Measurements from ENCODE around the gene PAK1.

PAK1 gene

GRCh38 chr11:77413850-77414460, 59.9 kb downstream of the PAK1 start:
- Mint-ChIP-seq H3K4me1 (peaks cover 43% of the 10 kb centered on the region), H3K9me3 (no peaks in the 10 kb centered on the region), H3K4me3 (no peak overlapping the region), H3K27me3 (ENCODE audit: low read depth, poor library complexity) (peaks cover 6% of the 10 kb centered on the region), H3K36me3 (ENCODE audit: low read depth) (no peaks in the 10 kb centered on the region), H3K27ac (no peak overlapping the region)
- no peak for DNase-seq
- no peak for TF ChIP-seq CTCF (IDR thresholded peaks at IDR 0.05)

DNA sequence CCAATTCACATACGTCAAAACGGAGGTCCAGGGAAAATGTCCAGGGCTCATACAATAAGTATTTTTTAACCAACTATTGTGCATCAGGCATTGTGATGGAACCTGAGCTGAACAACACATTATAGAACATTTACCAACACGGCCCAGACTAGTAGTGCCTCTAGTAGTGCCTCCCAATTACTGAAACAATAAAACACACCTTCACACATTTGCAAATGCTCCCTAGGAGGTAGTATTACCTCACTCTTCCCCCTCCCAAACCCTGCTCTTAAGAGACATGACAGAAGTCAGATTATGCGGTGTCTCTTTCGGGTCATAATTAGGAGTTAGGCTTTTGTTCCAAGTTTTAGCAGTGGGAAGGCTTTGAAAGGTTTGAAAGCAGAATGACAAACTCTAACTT, 61.1 kb downstream of the PAK1 start:
- H3K4me3 Mint-ChIP-seq: peak overlapping the region; percentile 65
- no peak for TF ChIP-seq CTCF (IDR thresholded peaks at IDR 0.05)
- no peak for DNase-seq
- H3K27ac Mint-ChIP-seq: no peak overlapping the region
- H3K36me3 Mint-ChIP-seq (ENCODE audit: low read depth): no peaks in the 10 kb centered on the region
- H3K9me3 Mint-ChIP-seq: no peaks in the 10 kb centered on the region
- peaks cover 36% of the 10 kb centered on the region for H3K4me1 Mint-ChIP-seq
- H3K27me3 Mint-ChIP-seq (ENCODE audit: low read depth, poor library complexity): peaks cover 6% of the 10 kb centered on the region

DNA sequence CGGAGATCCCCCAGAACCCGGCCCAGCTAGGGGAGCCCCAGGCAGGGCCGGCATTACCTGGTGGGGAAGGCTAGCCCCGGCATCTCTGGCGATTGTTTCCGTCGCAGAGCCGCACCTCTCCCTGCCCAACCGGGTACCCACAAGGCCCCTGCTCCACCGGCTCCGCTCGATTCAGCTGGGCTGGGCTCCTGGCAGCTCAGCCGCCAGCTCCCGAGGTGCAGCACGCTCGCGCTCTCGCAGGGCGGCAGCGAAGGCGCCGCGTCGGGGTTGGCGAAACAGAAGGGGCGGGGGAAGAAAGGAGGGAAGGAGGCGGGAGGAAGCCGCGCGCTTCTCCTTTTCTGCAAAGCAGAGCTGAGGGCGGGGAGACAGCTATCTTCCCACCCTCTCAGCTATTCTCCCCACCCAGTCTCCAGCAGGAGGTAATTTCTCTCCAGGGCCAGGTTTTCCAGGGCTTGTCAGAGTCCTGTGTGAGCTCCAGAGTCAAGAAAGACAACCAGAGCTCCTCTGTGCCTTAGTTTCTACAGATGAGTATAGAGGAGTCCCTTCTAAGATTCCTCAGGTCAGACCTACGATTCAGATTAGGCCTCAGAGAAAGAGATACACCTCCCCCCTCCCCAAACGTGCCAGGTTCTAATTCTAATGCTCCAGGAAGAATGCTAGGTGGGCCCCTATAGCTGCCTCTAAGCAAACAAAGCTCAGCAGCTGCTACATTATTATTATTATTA, 62.0 kb downstream of the PAK1 start:
- H3K9me3 Mint-ChIP-seq: no peaks in the 10 kb centered on the region
- no peaks in the 10 kb centered on the region for H3K36me3 Mint-ChIP-seq (ENCODE audit: low read depth)
- peak; percentile 83 for DNase-seq
- peak overlapping the region; percentile 71 for H3K27ac Mint-ChIP-seq
- no peak for TF ChIP-seq CTCF (IDR thresholded peaks at IDR 0.05)
- peaks cover 6% of the 10 kb centered on the region for H3K27me3 Mint-ChIP-seq (ENCODE audit: low read depth, poor library complexity)
- peak overlapping the region; percentile 83 for H3K4me3 Mint-ChIP-seq
- H3K4me1 Mint-ChIP-seq: peaks cover 36% of the 10 kb centered on the region

- no peak for TF ChIP-seq CTCF (IDR thresholded peaks at IDR 0.05)
- DNase-seq: peak; percentile 10
- peak overlapping the region; percentile 83 for H3K4me3 Mint-ChIP-seq
- peaks cover 6% of the 10 kb centered on the region for H3K27me3 Mint-ChIP-seq (ENCODE audit: low read depth, poor library complexity)
- no peaks in the 10 kb centered on the region for H3K9me3 Mint-ChIP-seq
- no peak overlapping the region for H3K27ac Mint-ChIP-seq
- no peaks in the 10 kb centered on the region for H3K36me3 Mint-ChIP-seq (ENCODE audit: low read depth)
- H3K4me1 Mint-ChIP-seq: peaks cover 36% of the 10 kb centered on the region
Observed at GRCh38 chr11:77411137-77411707, 62.7 kb downstream of the PAK1 start.

GRCh38 chr11:77410076-77410827, 63.6 kb downstream of the PAK1 start:
- peaks cover 36% of the 10 kb centered on the region for H3K4me1 Mint-ChIP-seq
- DNase-seq: no peak
- peak overlapping the region; percentile 72 for H3K27ac Mint-ChIP-seq
- no peaks in the 10 kb centered on the region for H3K9me3 Mint-ChIP-seq
- peak overlapping the region; percentile 83 for H3K4me3 Mint-ChIP-seq
- no peak for TF ChIP-seq CTCF (IDR thresholded peaks at IDR 0.05)
- no peaks in the 10 kb centered on the region for H3K36me3 Mint-ChIP-seq (ENCODE audit: low read depth)
- peaks cover 6% of the 10 kb centered on the region for H3K27me3 Mint-ChIP-seq (ENCODE audit: low read depth, poor library complexity)
